Anterior cingulate cortex (tissue), 58 donors: ENCODE results near the gene HS3ST5.
A peak's percentile ranks its signal among the peaks of the same experiment; 100 is the strongest.
"Not testable (repeated sequence)": the region's sequence is repeated elsewhere in the genome, so short reads cannot be mapped to it uniquely, and the experiment has no call there.

Experiments
- DNase-seq, 58 donors: peaks; one replicate each; lab custom pipeline; 2025; lab: John Stamatoyannopoulos, UW

HS3ST5 gene

DNA sequence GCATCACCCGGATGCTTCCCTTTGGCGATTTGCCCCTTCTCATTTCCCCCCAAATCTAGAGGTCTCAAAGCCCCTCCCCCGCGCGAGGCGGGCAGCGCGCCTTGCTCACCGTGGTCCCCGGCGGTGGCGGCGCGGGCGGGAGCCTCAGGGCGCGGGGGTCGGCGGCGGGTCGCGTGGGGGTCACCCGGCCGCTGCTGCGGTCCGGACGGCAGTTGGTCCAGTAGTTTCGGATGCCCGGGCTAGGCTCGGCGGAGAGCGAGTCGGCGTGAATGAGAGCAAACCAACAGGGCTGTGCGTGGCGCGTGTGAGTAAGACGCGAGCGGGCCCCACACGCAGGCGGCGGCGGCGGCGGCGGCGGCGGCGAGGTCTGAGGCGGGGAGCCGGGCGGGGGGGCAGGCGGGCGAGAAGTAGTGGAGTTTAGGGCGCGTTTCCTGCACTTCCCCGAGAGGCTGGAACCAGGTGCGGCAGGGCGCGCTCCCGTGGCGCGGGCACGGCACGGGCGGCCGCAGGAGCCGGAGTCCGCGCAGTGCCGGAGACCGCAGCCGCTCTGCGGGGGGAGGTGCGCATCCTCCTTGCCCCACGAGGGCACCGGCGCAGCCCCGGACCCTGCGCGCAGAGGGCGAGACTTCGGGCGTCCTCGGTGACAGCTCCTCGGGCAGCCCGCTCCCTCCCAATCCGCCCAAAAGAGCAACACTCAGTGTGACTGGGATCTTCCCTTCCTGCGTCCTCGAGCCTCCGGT, 567 bp downstream of the HS3ST5 start:
- peak in 46 of 58 donors; percentile 12 to 79 (median 58) for DNase-seq

DNA sequence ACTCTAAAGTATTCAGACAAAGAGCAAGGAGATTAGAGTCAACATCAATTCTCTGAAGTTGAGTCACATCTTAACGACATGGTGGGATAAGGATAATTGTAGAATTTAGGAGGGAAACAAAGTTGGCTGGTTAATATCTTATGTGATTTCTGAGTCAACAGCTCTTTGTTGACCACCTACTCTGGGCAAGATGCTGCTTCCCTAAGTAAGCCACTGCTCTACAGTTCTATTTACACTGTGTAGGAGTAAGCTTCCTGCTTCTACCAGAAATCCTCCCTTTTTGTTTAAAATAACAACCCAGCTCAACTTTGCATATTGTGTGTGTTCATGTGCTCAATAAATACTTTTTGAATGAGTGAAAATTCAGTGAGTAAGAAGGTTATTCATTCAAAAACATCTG, 3.1 kb downstream of the HS3ST5 start:
- DNase-seq, result peak in 1 of 58 donors; percentile 6

DNA sequence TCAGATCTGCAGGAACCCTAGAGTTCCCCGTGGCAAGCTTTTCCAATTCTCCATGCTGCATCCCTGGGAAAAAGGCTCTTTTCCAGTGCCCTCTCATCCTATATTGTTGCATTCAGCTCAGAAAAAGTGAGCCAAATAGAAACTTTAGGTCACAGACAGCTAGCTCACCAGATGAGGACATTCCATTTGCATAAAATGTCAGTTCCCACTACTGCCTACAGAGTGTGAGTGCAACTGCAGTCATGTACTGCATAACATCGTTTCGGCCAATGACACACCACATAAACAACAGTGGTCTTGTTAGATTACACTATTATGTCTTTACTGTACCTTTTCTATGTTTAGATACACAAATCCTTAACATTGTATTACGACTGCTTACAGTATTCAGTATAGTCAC, 8.6 kb downstream of the HS3ST5 start:
- DNase-seq, result no peak

DNA sequence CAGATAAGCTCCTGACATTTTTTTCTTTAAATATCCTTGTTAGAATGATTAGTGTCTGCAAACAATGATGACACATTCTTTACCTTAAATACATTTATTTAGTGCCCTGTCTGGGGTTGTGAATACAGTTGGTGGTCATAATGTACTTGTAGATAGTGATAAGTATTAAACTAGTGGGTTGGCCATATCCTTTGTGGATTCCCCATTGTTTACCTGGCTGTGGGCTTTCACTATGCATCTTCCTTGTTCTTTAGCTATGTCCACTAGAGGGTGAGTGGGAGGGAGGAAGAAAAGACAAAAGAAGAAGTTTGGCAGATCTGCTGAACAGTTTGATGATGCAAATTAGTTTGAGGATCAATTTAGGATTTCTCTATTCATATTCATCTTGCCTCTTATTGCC, 15.7 kb downstream of the HS3ST5 start:
- DNase-seq, result no peak

DNA sequence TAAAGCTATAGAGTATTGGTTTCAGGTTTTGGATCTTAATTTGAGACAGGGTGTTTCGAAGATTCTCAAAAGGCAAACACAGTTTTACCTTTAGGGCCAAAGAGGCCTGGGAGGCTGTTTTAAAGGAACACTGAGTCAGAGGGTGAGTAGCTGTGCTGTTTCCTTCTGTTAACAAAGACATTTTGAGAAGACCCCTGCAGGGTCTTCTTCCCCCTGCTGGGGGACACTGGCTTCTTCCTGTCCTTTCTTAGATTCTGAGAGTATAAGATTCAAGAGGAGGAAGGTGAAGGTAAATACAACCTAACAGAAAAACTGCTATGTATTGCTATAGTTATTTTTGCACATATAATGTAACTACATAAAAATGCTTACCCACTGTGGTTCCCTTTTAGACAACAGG, 19.0 kb downstream of the HS3ST5 start:
- no peak for DNase-seq

DNA sequence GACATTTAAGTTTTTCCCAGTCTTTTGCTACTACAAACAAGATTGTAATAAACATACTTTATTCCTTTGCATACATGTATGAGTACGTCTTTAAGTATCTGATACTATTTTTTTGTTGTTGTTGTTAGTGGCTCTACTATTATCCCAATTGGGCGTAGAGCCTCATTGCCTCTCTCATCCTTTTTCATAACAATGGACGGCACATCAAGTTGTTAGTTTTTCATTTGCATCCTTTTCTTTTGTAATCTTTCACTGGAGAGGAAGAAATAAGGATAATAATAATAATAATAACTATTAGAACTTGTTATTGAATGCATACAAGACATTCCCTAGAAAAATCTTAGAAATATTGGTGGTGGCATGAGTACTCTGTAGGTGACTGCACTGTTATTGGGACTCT, 23.1 kb downstream of the HS3ST5 start:
- no peak for DNase-seq

DNA sequence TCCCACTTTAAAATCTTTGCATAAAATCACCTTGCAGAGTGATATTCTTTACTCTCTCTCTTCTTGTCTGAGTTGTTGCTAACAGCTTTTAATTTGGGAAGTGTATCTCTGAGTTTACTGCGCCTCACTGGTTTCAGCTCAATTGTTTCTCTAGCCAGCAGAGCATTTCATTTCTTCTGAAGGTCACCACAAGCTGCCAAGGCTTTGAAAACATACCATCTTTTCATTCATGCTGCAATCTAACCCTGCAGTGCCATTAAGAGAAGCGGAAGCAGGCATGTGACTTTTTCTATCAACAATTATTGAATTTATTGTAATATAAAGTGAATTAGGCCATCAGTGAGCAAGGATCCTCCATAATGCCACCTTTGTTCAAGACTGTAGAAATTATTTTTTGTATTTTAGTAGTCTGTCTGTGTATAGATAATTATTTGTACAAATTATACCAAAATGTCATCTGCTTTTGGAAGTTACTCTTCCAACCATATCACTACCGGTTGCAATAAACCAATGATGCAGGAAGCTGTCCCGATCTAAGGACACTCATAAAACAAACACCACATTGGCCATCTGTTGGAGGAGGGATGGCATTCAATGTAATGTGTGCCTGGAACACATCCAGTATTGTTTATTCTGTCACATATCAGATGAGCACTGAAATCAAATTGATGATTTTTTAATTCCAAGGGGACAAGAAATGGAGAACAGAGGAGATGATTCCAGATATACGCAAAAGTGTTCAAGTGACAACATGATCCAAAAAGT, 26.8 kb downstream of the HS3ST5 start:
- DNase-seq, result no peak

DNA sequence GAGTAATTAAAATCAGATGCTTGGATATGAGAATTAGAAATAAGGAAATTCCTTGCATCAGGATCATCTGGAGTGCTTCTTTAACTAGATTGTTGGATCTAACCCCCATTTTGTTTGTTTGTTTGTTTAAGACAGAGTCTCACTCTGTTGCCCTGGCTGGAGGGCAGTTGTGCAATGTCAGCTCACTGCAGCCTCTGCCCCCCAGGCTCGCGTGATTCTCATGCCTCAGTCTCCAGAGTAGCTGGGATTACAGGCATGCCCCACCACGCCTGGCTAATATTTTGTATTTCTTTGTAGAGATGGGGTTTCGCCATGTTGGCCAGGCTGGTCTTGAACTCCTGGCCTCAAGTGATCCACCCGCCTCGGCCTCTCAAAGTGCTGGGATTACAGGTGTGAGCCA, 29.0 kb downstream of the HS3ST5 start:
- not testable (repeated sequence) for DNase-seq

DNA sequence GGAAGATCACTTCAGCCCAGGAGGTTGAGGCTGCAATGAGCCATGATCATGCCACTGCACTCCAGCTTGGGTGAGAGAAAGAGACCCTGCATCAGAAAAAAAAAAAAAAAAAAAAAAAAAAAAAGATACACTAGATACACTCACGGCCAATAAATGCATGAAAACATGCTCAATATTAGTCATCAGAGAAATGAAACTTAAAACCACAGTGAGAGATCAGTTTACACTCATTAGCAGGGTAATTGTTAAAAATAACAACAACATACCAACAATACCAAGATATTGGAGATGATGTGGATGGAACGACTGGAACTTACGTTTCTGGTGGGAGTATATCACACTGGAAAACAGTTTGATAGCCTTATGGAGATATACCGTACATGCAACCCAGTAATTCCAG, 29.9 kb downstream of the HS3ST5 start:
- DNase-seq, result no peak

DNA sequence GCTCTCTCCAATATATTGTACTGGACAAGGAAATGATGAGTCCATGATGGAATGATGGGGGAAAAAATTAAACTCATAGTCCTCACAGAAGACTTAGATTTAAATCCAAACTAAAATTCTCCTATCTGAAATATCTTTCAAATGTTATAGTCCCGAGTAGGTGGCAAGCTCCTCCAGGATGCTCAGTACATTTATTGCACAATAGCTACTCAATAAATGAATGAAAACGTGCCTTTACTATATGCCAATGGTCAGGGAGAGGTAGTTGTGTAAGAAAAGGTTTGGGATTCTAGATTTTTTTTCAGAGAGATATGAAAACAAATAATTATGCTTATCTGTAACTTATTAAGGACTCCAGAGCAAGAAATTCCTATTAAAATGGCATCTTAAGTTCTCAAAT, 32.8 kb downstream of the HS3ST5 start:
- no peak for DNase-seq

DNA sequence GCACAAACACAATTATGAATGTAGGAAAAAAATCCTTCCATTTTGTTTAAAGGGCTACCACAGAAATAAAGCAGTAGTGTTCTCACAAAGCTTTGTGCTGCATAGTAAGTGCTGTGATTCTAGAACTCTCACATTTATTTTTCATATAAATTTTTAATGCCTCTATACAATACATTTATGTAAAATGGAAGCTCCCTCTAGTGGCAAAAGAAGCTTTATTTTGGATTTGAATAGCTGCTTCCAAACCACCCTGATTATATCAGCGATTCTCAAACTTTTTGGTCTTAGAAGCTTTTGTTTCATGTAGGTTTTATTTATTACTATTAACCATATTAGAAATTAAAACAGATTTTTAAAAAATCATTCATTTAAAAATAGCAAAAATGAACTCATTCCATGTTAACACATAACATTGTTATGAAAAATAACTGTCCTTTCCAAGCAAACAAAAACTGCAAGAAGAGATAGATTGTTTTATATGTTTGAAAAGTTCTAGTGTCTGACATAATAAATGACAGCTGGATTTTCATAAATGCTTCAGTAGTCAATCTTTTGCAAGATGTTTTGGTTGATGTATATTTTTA, 38.4 kb downstream of the HS3ST5 start:
- DNase-seq, result no peak

DNA sequence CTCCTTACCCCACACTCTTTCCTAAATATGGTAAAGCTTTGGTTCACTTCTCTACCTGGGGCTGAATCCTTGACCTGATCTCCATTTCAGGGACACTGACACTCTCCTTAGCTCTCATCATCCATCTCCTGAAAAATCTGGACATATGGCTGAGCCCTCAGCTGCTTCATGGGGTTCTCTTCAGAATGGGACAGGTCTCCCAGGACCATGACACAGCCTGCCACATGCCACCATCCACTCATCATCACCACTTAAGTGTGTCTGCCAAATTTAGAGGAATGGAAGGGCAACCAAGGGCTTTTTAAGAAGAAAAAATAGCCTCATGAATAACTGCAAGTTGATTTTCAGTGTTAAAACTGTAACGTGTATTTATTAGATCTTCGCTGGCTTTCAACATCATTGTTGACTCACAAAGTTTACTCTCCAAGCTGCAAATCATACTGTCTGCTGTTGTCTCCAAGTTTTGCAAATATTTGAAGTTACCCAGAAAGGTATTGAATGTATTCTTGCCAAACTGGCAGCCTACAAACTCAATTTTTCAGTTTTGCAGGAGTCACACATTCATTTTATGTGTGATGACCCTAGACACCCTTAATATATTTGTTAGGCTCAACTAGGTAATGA, 41.1 kb downstream of the HS3ST5 start:
- no peak for DNase-seq

DNA sequence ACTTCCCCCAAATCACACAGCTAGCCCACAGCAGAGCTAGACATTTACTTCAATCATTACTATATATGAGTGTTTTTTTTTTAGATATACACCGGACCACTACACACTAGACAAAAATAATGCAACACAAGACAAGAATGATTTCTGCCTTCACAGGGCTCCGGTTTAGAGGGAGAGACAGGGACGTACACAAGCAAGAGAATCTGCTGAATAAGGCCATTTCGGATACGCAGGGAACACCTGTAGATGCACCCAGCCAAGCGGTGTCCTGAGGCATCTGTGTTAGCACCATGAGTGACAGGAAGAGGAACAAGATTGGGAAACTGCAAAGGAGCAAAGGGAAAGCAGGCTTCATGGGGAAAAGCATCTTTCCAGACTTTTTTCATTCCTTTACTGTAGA, 45.7 kb downstream of the HS3ST5 start:
- DNase-seq, result no peak

DNA sequence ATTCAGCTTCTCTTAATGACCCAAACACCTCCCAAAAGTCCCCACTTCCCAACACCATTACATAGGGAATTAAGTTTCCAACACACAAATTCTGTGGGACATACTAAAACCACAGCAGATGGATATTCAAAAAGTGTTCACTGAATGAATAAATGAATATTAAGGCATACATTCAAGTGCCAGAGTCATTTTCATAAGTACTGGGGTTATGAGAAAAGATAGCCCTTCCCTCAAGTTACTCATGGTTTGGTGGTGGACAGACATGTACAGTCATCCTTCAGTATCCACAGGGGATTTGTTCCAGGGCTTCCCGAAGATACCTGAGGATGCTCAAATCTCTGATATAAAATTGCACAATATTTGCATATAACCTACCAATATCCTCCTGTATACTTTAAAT, 50.4 kb downstream of the HS3ST5 start:
- no peak for DNase-seq

DNA sequence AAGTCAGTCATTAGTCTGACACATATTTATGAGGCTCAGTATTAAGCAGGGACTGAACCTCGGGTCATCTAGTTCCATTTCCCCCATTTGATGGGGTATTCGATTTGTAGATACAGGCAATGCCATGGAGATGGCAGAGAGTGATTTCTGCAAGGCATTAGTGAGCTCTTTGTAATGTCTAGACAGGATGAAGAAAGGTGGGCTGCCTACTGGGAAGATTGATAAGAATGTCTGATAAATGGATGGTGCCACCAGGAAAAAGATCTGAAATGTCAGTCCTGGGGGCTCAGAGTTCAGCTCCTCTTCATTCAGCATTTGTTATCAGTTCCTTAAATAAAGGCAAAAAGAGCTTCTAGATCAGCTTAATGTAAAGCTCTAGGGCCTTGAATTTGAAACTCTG, 51.4 kb downstream of the HS3ST5 start:
- no peak for DNase-seq

DNA sequence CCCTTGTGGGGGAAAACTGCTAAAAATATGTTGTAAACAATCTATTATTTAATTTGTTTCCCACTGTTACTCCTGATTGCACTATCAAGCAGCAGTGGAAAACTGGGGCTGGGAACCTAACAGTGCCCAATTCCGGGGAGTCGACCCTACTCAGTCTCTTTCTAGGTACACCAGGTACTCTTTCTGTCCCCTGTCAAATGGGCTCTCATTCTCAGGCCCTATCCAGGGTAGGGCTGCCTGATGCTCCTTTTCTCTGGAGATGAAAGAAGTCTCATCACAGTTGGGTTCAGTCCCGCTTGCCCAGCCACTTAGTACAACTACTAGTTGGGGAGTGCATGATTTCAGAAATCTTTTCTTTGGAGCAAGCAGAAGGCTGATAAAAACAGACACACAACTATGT, 52.0 kb downstream of the HS3ST5 start:
- DNase-seq, result no peak

DNA sequence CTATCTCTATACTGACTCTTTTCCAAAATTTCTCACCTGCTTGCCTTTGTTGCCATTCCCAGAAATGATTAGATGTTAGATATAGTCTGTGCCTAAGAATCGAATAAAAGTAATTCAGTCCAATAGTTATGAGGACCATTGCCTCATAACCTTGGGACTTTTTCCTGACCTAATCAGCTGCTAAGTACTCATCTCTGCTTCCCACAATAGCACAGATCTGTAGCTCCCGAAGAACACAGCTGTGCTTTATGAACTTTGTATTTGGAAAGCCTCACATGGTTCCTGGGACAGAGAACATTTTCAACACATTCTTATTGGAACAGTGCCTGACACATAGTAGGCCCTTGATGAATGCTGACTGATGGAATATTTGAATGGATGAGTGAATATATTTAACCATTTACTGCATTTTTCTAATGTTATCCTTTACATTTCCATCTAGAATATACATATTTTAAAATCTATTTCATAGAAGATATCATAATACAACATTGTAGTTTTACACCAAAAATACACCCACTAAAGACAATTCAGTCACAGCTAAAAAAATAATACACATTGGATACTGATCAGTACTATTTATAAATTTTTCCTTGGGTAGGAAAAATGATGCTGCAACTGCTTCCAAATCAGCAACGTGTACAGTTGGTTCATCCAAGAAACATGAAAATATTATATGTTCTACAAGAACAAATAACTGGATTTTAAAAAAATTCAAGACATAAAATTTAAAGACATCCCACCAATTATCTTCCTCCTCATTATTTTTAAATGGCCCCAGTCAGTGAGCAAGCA, 53.9 kb downstream of the HS3ST5 start:
- DNase-seq, result peak in 1 of 58 donors; percentile 20

DNA sequence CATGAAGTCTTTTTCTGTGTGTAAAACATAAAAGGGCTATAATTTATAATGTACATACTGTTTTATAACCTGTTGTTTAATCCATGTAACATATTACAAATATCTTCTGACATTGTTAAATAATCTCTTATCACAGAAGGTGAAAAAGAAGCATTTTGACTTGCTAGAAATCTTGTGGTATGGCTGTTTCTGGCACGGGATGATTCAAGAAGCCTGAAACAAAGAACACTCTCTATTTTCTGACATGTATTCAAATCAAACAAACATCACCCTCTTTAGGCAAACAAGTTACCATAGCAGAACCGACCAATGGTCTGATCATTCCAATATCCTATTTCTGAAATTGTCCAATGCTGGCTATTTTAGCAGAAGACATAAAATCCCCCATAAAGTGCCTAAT, 55.4 kb downstream of the HS3ST5 start:
- peak in 1 of 58 donors; percentile 39 for DNase-seq

DNA sequence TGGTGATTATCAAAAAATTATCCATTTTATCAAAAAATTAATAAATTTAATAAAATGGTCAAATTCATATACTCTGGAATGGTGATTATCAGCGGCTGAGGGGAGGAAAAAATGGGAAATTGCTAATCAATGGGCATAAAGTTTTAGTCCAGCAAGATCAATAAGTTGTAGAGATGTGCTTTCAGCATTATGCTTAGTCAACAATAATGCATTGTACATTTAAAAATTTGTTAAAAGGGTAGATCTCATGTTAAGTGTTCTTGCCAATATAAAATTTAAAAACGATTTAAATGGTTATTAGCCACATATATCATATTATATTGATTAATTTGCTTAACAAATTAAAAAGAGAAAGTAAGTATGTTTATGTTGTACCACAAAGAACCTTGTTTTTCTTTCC, 56.6 kb downstream of the HS3ST5 start:
- no peak for DNase-seq

DNA sequence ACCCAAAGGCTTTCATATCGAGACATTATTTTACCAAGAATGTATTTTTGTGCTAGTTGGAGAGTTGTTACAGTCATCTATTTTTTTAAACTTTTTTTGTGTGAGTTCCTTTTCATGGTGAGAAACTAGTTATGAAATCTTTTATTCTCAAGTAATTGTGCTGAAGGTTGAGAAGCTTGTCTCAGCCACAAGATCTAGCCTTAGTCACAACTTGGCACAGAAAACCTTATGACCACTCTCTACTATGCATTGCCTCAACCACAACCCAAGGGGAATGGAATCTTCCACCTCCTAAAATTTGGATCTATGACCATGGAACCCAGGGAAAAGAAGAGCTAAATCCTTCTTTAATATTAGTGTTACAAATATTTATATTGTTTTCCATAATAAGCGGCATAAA, 58.5 kb downstream of the HS3ST5 start:
- no peak for DNase-seq

DNA sequence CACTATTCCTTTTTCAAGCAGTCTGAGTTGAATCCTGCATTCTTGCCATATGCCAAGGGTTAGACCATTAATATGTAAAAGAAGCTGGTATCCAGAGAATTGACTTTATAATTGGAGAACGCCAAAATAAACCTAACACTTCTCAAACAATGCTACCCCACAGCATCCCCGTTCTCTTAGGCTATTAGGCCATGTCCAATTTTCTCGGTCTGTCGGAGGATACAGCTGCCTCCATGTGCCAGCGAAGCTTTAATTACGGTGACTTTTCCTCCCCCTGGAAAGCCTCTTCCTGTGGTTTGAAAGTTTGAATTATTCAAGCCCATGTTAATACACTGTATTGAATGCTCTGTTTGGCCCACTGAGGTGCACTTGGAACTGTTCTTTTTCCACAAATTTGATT, 60.5 kb downstream of the HS3ST5 start:
- DNase-seq, result no peak
